Measurements from ENCODE around the gene NINL.
A peak's percentile ranks its signal among the peaks of the same experiment; 100 is the strongest.
"Not testable (repeated sequence)": the region's sequence is repeated elsewhere in the genome, so short reads cannot be mapped to it uniquely, and the experiment has no call there.

The NINL gene

GRCh38 chr20:25584905-25585704, at the start of gene NINL:
Gene NINL (minus strand): TSS chr20:25585531. CDS start chr20:25526587, 58,944 bp downstream.
- peak; percentile 77 for DNase-seq

DNA sequence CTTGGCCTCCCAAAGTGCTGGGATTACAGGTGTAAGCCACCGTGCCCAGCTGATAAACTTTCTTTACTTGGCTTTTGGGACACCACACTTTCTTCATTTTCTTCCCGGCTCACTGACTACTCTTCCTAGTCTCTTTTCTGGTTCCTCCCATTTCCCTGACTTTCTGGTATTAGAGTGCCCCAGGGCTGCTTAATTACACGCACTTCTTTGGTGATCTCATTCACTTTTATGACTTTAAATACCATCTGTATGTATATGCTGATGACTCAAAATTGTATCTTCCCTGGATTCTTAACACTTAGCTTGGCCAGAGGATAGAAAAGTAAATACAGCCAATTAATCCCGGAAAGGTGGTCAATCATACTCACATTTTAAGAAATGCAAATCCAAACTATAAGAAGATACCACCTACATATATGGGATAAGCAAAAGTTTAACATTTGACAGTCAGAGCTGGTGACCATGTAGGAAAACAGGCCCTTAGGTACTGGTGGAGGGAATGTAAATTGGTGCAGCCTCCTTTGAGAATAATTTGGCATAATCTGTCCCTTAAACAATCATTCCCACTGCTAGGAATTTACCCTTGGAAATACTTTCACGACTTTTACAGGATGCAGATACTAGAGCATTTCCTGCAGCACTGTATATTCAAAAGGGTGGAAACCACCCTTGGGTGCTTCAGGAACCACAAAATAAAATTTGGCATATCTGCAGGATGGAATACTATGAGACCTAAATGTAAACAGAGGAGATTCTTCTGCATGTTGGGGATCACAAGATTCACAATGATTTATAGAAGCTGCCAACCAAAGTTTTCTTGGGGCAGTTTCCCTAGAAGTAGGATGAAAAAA, 47.8 kb upstream of the NINL start:
- peak; percentile 48 for DNase-seq

DNA sequence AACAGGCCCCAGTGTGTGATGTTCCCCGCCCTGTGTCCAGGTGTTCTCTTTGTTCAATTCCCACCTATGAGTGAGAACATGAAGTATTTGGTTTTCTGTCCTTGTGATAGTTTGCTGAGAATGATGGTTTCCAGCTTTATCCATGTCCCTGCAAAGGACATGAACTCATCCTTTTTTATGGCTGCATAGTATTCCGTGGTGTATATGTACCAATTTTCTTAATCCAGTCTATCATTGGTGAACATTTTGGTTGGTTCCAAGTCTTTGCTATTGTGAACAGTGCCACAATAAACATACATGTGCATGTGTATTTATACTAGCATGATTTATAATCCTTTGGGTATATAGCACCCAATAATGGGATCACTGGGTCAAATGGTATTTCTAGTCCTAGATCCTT, 45.3 kb upstream of the NINL start:
- DNase-seq: not testable (repeated sequence)

DNA sequence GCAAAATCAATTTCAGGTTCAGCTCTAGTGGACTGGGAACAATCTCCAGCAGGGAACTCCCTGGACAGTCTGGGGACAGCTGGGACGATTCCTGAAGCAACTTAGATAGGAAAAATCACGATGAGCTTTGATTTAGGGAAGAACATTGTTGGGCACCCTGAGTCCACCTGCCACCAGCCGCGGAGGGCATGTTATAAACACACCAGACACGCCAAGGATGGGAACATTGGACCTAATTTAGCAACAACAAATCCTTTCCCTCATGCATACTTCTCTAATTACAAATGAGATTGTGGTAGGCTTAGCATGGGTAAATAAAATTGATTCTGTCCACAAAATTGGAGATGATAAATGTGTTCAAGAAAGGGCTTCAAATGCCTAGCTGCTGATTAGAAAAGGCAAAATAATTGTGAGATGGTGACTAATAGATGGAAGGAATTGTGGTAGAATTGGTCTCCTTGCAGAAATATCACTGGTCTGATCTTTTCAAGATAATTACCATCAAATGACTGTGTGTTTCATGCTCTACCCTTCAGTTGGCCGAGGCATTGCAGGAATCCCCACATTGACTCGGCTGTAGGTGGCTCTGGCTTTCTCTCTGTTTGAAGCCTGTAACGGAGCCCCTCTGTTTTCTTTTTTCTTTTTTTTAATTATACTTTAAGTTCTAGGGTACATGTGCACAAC, 44.6 kb upstream of the NINL start:
- no peak for DNase-seq

- DNase-seq: no peak
Observed at GRCh38 chr20:25626779-25627178, 41.4 kb upstream of the NINL start.

DNA sequence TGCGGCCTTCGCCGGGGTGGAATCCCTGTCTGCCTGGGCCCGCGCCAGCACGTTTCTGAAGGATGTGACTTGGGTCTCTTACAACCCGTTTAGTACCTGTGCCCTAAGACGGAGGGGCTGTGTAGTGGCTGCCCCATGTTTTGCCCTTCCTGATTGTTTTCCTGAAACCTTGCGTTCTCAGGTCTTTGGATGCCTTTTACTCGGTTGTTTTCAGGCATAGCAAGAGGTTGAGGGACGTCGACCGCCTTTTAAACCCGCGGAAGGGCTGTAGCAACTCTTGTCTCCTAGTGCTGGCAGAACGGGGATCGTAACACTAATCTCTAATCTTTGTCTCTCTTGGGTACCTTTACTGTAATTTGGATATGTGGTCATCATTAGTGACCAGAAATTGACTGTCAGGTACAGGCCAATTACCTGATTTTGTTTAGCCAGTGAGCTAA, 39.2 kb upstream of the NINL start:
- peak; percentile 52 for DNase-seq

DNA sequence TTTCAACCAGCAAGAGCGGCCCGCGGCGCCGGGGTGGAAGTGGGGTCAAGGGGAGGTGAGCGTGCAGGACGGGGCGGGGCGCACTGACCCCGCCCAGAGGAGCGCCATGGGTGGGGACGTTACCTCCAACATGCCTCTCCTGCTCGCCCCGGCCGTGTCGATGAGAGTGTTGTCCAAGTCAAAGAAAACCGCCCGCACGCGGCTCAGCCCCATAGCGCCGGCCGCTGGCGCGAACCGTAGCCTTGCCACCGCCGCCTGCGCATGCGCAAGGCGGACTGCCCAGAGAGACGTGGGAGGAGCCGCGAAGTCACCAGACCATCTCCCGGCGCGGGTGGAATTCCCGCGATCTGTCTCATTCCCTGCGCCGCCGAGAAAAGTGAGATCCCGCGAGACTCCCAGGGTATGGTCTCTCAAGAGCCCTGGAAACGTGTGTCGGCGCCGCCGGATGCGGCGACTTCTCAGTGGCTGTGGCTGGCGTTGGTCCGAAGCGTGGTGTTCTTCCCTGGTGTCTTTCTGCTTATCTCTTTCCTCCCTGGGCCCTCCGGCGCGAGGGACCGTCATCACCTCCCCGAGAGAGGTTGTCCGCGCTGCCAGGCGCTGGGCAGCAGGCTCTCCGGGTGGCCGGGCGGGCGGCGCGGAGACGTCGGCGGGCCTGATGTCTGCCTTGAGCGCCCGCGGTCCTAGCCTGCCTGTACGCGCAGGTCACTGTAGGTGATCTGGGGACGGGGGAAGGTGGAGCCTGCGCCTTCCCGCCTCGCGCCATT, 38.6 kb upstream of the NINL start, which contains the start of gene NANP:
Gene NANP (minus strand): TSS at position 279 of the 764 bp plus-strand sequence. CDS start 66 bp downstream, at position 213.
- peak; percentile 99 for DNase-seq

GRCh38 chr20:25623225-25623735, 37.9 kb upstream of the NINL start:
- DNase-seq: peak; percentile 21

GRCh38 chr20:25622450-25623224, 37.3 kb upstream of the NINL start:
- peak; percentile 10 for DNase-seq

- no peak for DNase-seq
Observed at GRCh38 chr20:25622049-25622448, 36.7 kb upstream of the NINL start.

GRCh38 chr20:25619514-25619913, 34.2 kb upstream of the NINL start:
- no peak for DNase-seq

GRCh38 chr20:25608774-25609173, 23.4 kb upstream of the NINL start:
- no peak for DNase-seq

DNA sequence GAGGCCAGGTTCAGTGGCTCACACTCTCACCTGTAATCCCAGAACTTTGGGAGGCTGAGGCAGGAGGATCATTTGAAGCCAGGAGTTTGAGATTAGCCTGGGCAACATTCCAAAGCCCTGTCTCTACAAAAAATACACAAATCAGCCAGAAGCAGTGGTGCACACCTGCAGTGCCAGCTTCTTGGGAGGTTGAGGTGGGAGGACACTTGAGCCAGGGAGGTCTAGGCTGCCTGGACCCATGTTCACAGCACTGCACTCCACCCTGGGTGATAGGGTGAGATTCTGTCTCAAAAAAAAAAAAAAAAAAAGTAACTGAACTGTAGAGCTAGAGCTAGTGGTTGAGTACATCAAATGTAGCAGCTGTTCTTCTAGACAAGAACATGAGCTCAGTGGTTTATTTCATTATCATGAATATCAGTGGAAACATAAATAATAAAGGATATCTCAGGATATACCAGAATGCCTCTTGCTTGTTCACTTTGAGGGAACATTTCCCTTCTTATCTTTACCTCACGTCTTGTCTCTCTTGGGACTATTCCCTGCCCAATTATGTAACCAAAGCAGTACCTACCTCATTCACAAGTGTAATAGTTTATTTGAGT, 20.9 kb upstream of the NINL start:
- no peak for DNase-seq

- DNase-seq: no peak
Observed at GRCh38 chr20:25605148-25605547, 19.8 kb upstream of the NINL start.

DNA sequence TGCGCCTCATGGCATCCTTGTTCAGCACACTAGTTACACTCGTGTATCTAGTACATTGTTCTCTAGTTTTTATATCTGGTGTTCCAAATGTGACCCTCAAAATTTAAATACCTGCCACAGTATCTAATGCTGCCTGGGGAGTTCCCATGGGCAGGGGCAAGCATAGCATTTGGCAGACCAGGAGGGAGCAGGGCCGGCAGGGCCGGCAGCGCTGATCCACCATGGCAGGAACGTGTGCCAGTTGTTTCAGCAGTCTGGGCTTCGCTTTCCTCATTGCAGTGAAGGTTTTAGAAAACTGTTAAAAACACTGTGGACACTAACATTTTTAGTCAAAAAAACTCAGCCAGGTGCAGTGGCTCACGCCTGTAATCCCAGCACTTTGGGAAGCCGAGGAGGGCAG, 19.3 kb upstream of the NINL start:
- DNase-seq: no peak

- not testable (repeated sequence) for DNase-seq
Observed at GRCh38 chr20:25602914-25603309, 17.6 kb upstream of the NINL start.

DNA sequence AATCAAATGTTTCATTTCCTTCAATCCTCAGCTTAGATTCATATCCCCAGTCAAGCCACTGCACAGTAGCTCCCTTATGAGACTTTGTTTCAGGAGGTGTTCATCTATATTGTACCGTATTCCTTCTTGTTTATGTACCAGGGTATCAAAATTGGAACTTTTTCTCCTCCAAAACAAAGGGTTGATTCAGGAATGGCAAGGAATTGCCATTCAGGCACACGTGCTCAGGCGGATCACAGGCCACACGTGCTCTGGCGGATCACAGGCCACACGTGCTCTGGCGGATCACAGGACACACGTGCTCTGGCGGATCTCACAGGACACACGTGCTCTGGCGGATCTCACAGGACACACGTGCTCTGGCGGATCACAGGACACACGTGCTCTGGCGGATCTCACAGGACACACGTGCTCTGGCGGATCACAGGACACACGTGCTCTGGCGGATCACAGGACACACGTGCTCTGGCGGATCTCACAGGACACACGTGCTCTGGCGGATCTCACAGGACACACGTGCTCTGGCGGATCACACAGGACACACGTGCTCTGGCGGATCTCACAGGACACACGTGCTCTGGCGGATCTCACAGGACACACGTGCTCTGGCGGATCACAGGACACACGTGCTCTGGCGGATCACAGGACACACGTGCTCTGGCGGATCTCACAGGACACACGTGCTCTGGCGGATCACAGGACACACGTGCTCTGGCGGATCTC, 17.0 kb upstream of the NINL start:
- not testable (repeated sequence) for DNase-seq

- DNase-seq: no peak
Observed at GRCh38 chr20:25601659-25602058, 16.3 kb upstream of the NINL start.

- DNase-seq: peak; percentile 19
Observed at GRCh38 chr20:25600632-25601031, 15.3 kb upstream of the NINL start.
